ENCODE measurements around the gene ALPK3. TPM values are rescaled to one million over a fixed set of nuclear protein-coding genes. Genes with fewer than 3 reads are reported as not detected.

ALPK3 gene
- total and polyA plus RNA-seq, 2 experiments from 2014 or later: 3.7 to 29.7 TPM

DNA sequence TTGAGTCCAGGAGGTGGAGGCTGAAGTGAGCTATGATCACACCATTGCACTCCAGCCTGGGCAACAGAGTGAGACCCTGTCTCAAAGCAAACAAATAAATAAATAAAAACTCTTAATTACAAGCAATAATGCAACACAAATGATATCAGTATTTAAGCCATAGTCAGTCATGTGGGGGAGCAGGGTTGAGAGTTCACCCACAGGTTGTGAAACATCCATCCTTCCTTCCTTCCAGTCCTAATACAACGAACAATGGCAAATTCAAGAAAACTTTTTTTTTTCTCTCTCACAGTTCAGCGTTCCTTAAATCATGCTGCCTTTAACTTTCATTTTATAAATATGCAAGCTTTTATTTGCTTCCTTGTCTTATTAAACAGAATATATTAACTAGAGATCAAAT is 44.7 kb upstream of the ALPK3 start:
- Histone ChIP-seq H3K79me2 (replicated peaks; ENCODE audit: insufficient read depth) (peaks cover 68% of the 10 kb centered on the region), H3K36me3 (ENCODE audit: insufficient read depth) (no peaks in the 10 kb centered on the region), H2AFZ (no peak overlapping the region), H3K4me1 (ENCODE audit: insufficient read depth) (peaks cover 3% of the 10 kb centered on the region; the same call in 1 of the 2 replicates), H3K4me2 (no peak overlapping the region), H3K27me3 (ENCODE audit: insufficient read depth) (no peaks in the 10 kb centered on the region), H3K4me3 (no peak overlapping the region), H4K20me1 (replicated peaks; ENCODE audit: insufficient read depth) (peaks cover 10% of the 10 kb centered on the region), H3F3A (replicated peaks; ENCODE audit: low read depth) (no peaks in the 10 kb centered on the region), H3K27ac (ENCODE audit: low read depth) (no peak overlapping the region), H3K9me2 (ENCODE audit: insufficient read depth) (no peaks in the 10 kb centered on the region)
- H3K36me3 Mint-ChIP-seq (ENCODE audit: low read depth): peaks cover 25% of the 10 kb centered on the region
- no peaks in the 10 kb centered on the region for H3K9me3 Mint-ChIP-seq
- TF ChIP-seq JUNB (IDR thresholded peaks at IDR 0.05; ENCODE audit: unreplicated experiment) (no peak), EZH2phosphoT487 (IDR thresholded peaks at IDR 0.05; ENCODE audit: unreplicated experiment) (no peak), CREB1 (CRISPR knock-in tag; IDR thresholded peaks at IDR 0.05; ENCODE audit: low read depth) (no peak), ZNF331 (CRISPR knock-in tag; IDR thresholded peaks at IDR 0.05; ENCODE audit: low read depth) (no peak), EZH2 (IDR thresholded peaks at IDR 0.05; ENCODE audit: low read depth, unreplicated experiment) (no peak), POLR2AphosphoS5 (IDR thresholded peaks at IDR 0.05; ENCODE audit: low read depth) (no peak)
- TF ChIP-seq, protein P1, sequence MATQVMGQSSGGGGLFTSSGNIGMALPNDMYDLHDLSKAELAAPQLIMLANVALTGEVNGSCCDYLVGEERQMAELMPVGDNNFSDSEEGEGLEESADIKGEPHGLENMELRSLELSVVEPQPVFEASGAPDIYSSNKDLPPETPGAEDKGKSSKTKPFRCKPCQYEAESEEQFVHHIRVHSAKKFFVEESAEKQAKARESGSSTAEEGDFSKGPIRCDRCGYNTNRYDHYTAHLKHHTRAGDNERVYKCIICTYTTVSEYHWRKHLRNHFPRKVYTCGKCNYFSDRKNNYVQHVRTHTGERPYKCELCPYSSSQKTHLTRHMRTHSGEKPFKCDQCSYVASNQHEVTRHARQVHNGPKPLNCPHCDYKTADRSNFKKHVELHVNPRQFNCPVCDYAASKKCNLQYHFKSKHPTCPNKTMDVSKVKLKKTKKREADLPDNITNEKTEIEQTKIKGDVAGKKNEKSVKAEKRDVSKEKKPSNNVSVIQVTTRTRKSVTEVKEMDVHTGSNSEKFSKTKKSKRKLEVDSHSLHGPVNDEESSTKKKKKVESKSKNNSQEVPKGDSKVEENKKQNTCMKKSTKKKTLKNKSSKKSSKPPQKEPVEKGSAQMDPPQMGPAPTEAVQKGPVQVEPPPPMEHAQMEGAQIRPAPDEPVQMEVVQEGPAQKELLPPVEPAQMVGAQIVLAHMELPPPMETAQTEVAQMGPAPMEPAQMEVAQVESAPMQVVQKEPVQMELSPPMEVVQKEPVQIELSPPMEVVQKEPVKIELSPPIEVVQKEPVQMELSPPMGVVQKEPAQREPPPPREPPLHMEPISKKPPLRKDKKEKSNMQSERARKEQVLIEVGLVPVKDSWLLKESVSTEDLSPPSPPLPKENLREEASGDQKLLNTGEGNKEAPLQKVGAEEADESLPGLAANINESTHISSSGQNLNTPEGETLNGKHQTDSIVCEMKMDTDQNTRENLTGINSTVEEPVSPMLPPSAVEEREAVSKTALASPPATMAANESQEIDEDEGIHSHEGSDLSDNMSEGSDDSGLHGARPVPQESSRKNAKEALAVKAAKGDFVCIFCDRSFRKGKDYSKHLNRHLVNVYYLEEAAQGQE (IDR thresholded peaks at IDR 0.05; ENCODE audit: unreplicated experiment): no peak
- TF ChIP-seq, protein P2, sequence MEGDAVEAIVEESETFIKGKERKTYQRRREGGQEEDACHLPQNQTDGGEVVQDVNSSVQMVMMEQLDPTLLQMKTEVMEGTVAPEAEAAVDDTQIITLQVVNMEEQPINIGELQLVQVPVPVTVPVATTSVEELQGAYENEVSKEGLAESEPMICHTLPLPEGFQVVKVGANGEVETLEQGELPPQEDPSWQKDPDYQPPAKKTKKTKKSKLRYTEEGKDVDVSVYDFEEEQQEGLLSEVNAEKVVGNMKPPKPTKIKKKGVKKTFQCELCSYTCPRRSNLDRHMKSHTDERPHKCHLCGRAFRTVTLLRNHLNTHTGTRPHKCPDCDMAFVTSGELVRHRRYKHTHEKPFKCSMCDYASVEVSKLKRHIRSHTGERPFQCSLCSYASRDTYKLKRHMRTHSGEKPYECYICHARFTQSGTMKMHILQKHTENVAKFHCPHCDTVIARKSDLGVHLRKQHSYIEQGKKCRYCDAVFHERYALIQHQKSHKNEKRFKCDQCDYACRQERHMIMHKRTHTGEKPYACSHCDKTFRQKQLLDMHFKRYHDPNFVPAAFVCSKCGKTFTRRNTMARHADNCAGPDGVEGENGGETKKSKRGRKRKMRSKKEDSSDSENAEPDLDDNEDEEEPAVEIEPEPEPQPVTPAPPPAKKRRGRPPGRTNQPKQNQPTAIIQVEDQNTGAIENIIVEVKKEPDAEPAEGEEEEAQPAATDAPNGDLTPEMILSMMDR (conservative IDR thresholded peaks at IDR 0.05; ENCODE audit: low read depth in 2 of 2): no peak
- TF ChIP-seq, protein P3, sequence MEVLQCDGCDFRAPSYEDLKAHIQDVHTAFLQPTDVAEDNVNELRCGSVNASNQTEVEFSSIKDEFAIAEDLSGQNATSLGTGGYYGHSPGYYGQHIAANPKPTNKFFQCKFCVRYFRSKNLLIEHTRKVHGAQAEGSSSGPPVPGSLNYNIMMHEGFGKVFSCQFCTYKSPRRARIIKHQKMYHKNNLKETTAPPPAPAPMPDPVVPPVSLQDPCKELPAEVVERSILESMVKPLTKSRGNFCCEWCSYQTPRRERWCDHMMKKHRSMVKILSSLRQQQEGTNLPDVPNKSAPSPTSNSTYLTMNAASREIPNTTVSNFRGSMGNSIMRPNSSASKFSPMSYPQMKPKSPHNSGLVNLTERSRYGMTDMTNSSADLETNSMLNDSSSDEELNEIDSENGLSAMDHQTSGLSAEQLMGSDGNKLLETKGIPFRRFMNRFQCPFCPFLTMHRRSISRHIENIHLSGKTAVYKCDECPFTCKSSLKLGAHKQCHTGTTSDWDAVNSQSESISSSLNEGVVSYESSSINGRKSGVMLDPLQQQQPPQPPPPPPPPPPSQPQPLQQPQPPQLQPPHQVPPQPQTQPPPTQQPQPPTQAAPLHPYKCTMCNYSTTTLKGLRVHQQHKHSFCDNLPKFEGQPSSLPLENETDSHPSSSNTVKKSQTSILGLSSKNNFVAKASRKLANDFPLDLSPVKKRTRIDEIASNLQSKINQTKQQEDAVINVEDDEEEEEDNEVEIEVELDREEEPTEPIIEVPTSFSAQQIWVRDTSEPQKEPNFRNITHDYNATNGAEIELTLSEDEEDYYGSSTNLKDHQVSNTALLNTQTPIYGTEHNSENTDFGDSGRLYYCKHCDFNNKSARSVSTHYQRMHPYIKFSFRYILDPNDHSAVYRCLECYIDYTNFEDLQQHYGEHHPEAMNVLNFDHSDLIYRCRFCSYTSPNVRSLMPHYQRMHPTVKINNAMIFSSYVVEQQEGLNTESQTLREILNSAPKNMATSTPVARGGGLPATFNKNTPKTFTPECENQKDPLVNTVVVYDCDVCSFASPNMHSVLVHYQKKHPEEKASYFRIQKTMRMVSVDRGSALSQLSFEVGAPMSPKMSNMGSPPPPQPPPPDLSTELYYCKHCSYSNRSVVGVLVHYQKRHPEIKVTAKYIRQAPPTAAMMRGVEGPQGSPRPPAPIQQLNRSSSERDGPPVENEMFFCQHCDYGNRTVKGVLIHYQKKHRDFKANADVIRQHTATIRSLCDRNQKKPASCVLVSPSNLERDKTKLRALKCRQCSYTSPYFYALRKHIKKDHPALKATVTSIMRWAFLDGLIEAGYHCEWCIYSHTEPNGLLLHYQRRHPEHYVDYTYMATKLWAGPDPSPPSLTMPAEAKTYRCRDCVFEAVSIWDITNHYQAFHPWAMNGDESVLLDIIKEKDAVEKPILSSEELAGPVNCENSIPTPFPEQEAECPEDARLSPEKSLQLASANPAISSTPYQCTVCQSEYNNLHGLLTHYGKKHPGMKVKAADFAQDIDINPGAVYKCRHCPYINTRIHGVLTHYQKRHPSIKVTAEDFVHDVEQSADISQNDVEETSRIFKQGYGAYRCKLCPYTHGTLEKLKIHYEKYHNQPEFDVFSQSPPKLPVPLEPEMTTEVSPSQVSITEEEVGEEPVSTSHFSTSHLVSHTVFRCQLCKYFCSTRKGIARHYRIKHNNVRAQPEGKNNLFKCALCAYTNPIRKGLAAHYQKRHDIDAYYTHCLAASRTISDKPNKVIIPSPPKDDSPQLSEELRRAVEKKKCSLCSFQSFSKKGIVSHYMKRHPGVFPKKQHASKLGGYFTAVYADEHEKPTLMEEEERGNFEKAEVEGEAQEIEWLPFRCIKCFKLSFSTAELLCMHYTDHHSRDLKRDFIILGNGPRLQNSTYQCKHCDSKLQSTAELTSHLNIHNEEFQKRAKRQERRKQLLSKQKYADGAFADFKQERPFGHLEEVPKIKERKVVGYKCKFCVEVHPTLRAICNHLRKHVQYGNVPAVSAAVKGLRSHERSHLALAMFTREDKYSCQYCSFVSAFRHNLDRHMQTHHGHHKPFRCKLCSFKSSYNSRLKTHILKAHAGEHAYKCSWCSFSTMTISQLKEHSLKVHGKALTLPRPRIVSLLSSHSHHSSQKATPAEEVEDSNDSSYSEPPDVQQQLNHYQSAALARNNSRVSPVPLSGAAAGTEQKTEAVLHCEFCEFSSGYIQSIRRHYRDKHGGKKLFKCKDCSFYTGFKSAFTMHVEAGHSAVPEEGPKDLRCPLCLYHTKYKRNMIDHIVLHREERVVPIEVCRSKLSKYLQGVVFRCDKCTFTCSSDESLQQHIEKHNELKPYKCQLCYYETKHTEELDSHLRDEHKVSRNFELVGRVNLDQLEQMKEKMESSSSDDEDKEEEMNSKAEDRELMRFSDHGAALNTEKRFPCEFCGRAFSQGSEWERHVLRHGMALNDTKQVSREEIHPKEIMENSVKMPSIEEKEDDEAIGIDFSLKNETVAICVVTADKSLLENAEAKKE (CRISPR knock-in tag; IDR thresholded peaks at IDR 0.05): no peak
- TF ChIP-seq, protein P4, sequence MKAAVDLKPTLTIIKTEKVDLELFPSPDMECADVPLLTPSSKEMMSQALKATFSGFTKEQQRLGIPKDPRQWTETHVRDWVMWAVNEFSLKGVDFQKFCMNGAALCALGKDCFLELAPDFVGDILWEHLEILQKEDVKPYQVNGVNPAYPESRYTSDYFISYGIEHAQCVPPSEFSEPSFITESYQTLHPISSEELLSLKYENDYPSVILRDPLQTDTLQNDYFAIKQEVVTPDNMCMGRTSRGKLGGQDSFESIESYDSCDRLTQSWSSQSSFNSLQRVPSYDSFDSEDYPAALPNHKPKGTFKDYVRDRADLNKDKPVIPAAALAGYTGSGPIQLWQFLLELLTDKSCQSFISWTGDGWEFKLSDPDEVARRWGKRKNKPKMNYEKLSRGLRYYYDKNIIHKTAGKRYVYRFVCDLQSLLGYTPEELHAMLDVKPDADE (IDR thresholded peaks at IDR 0.05): no peak
- H3K4me1 Mint-ChIP-seq: peaks cover 2% of the 10 kb centered on the region; the same call in 1 of the 3 replicates
- H3K27ac Mint-ChIP-seq: no peak overlapping the region
- no peak overlapping the region for H3K4me3 Mint-ChIP-seq
- no peak for ATAC-seq
- DNase-seq (ENCODE audit: low spot score): no peak
- H3K27me3 Mint-ChIP-seq (ENCODE audit: insufficient read depth, low read depth, poor library complexity): peaks cover 6% of the 10 kb centered on the region

Data from GM23338 (cell line).